Vagina (tissue), 2 donors: ENCODE data around the gene CACTIN. TPM values are rescaled to one million over a fixed set of nuclear protein-coding genes. Genes with fewer than 3 reads are reported as not detected.

ENCODE experiments used
- DNase-seq, 2 donors: peaks; one replicate each; pipeline ENCODE4 v3.0.0-alpha.2; 2017; ENCODE audit errors: extremely low spot score in 2 of 2
- H3K27ac ChIP-seq: fragments of 200-600 bp; sonication (generic); one replicate; pipeline ENCODE4 v1.5.1; 2019
- H3K27me3 ChIP-seq: fragments of 200-600 bp; sonication (generic); one replicate; pipeline ENCODE4 v1.5.1; 2019
- H3K36me3 ChIP-seq, 2 donors: fragments of 200-600 bp; sonication (generic); one replicate each; pipeline ENCODE4 v1.5.1; 2017 to 2019
- H3K4me1 ChIP-seq: fragments of 200-600 bp; sonication (generic); one replicate; pipeline ENCODE4 v1.5.1; 2019
- H3K4me3 ChIP-seq, 2 donors: fragments of 200-600 bp; sonication (generic); 1 replicate in 1 of 2; 2 replicates in 1 of 2; pipeline ENCODE4 v1.5.1; 2016 to 2019
- H3K9me3 ChIP-seq: fragments of 200-600 bp; sonication (generic); one replicate; pipeline ENCODE4 v1.5.1; 2019
- POLR2A ChIP-seq, 2 donors: fragments of 450-650 bp; IDR thresholded peaks; one replicate each; pipeline ENCODE4 v1.6.1; 2017; ENCODE audit warnings: antibody characterized with exemption in 2 of 2, mild to moderate bottlenecking in 2 of 2, moderate library complexity in 2 of 2
- POLR2AphosphoS5 ChIP-seq, 2 donors: sonication (generic); formaldehyde crosslinking; IDR thresholded peaks; one replicate each; pipeline ENCODE4 v1.9.0; 2017; ENCODE audit warnings: antibody characterized with exemption in 2 of 2, mild to moderate bottlenecking in 2 of 2, low read depth in 1 of 2; ENCODE audit not compliant: insufficient read depth in 1 of 2
- intact Hi-C: fragments of 100-400 bp; cut with DNase I; formaldehyde crosslinking; loops from one replicate; pipeline ENCODE4 v1.15.1; 2023
- total RNA-seq: library from RNA; depleted of rRNA; stranded (reverse); fragments of >200 nt; gene quantifications from one replicate; pipeline ENCODE4 v1.2.3, GENCODE V29; 2016
- TF ChIP-seq, protein P1 (sequence below), 3 experiments: fragments of 450-650 bp in 2 of 3; fragments of 200-600 bp in 1 of 3; sonication (generic) in 1 of 3; IDR thresholded peaks; one replicate each; pipeline ENCODE4 v1.5.1; 2017 to 2019; ENCODE audit warnings: antibody characterized with exemption in 3 of 3, mild to moderate bottlenecking in 2 of 3, moderate library complexity in 2 of 3

The CACTIN gene
- total RNA-seq, 1 donor from 2014 or later, result 36.3 TPM

DNA sequence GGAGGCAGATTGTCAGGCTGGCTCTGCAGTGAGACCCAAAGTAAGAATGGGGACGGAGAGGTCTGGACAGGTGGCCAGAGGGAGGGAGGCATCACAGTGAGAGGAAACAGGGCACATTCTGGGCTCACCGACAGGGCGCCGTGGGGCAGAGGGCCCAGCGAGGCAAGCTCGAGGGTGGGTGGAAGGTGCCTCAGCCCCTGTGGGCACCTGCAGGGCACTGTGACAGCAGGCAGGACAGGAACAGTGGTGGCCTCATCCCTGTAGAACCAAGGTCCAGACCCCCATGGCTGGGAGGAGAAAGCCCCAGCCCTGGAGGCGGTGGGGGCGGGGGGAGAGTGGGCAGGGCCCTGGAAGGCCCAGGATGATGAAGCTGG lies 46.0 kb upstream of the CACTIN start:
- no peak for DNase-seq
- Histone ChIP-seq H3K27ac (peak overlapping the region; percentile 99), H3K36me3 (no peaks in the 10 kb centered on the region), H3K4me1 (peaks cover 45% of the 10 kb centered on the region), H3K4me3 (no peak overlapping the region), H3K27me3 (no peaks in the 10 kb centered on the region), H3K9me3 (no peaks in the 10 kb centered on the region)
- intact Hi-C loops, result no loop called here
- TF ChIP-seq POLR2AphosphoS5 (IDR thresholded peaks at IDR 0.05; ENCODE audit: insufficient read depth in 1 of 2, low read depth in 1 of 2), result no peak
- no peak for TF ChIP-seq POLR2A (IDR thresholded peaks at IDR 0.05)

DNA sequence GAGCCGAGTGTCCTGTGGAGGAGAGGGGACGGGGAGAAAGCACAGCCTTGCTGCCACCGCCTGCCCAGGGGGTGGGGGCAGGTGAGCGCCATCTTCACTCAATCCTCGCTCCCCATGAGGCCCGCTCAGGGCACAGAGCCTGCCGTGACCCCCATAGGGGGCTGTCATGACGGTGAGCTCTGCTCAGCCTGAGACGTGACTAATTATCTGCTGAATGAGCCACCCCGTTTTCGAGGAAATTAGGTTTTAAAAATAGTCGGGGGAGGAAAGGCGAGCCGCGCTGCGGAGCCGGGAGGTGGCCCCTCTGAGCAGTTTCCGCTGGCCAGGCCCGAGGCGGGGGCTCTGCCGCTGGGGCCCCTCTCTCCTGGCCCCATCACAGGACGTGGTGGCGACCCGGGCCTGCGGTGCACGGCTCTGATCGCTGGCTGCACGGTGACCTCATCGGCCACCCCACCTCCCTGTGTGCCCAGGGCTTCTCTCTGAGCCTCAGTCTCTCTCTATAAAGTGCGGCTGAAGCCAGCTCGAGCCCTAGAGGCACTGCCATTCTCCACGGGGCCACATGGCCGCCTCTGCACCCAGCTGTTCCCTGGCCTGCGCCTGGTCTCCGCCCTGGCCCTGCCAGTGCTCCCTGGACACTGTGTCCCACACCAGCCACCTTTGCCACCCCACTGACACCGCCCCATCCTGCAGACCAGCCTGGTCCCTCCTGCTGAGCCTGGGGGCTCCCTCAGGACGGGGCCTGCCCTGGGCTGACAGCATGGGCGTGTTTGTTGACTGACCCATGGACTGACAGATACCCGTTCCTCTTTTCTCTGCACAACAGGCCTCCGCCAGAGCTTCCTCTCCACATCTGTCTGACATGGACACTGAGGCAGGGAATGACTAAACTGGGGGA lies 45.3 kb upstream of the CACTIN start:
- Histone ChIP-seq H3K4me3 (peak overlapping the region; percentile 38 to 47), H3K27me3 (no peaks in the 10 kb centered on the region), H3K27ac (peak overlapping the region; percentile 99), H3K4me1 (peaks cover 49% of the 10 kb centered on the region), H3K36me3 (no peaks in the 10 kb centered on the region), H3K9me3 (no peaks in the 10 kb centered on the region)
- intact Hi-C loops, result no loop called here
- peak in 1 of 2 donors; percentile 8 for TF ChIP-seq POLR2AphosphoS5 (IDR thresholded peaks at IDR 0.05; ENCODE audit: insufficient read depth in 1 of 2, low read depth in 1 of 2)
- TF ChIP-seq, protein P1, sequence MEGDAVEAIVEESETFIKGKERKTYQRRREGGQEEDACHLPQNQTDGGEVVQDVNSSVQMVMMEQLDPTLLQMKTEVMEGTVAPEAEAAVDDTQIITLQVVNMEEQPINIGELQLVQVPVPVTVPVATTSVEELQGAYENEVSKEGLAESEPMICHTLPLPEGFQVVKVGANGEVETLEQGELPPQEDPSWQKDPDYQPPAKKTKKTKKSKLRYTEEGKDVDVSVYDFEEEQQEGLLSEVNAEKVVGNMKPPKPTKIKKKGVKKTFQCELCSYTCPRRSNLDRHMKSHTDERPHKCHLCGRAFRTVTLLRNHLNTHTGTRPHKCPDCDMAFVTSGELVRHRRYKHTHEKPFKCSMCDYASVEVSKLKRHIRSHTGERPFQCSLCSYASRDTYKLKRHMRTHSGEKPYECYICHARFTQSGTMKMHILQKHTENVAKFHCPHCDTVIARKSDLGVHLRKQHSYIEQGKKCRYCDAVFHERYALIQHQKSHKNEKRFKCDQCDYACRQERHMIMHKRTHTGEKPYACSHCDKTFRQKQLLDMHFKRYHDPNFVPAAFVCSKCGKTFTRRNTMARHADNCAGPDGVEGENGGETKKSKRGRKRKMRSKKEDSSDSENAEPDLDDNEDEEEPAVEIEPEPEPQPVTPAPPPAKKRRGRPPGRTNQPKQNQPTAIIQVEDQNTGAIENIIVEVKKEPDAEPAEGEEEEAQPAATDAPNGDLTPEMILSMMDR (IDR thresholded peaks at IDR 0.05), result no peak
- DNase-seq, result no peak

DNA sequence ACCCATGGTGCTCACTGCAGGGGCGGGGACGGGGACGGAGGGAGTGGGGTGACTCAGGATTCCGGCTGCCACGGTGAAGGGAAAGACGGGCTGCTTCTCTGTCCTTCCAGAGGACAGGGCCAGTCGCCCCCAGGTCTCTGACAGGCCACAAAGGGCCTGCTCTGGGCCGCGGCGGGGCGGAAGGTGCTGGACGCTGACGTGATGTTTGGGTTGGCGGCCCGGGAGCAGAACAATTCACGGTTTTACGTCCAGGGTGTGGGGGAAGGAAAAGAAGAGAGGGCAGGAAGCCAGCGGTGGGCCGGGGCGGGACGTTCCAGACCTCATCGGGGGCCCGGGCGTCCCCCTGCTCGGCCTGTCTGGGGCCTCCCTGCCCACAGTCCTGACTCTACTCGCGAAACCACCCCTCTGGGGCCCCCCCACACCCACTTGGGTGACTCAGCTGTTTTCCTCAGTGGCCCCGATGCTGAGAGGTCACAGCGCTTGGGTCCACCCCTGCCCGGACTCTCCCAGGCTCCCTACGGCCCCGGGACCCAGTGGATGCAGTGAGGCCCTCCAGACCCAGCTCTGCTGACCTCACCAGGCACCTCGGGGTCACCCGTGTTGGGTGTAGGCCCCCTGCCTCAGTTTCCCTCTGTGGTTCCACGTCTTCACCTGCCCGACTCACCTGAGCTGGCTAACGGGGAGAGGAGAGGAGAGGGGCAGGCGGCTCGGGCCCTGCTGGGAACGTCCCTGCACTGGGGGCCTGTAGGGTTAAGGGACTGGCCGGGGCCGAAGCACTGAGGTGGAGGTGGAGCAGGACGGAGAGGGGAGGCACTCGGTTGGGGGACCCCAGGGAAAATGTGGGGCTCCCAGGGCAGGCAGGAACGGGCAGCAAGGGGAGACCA lies 44.4 kb upstream of the CACTIN start:
- H3K9me3 ChIP-seq, result no peaks in the 10 kb centered on the region
- intact Hi-C loops, result no loop called here
- H3K27me3 ChIP-seq, result no peaks in the 10 kb centered on the region
- peaks cover 54% of the 10 kb centered on the region for H3K4me1 ChIP-seq
- H3K36me3 ChIP-seq, result no peaks in the 10 kb centered on the region
- DNase-seq, result peak in 1 of 2 donors; percentile 92
- TF ChIP-seq, protein P1 (IDR thresholded peaks at IDR 0.05), result no peak
- TF ChIP-seq POLR2A (IDR thresholded peaks at IDR 0.05) (peak in 1 of 2 donors; percentile 26), POLR2AphosphoS5 (IDR thresholded peaks at IDR 0.05; ENCODE audit: insufficient read depth in 1 of 2, low read depth in 1 of 2) (peak in 1 of 2 donors; percentile 74)
- peak overlapping the region; percentile 99 for H3K27ac ChIP-seq
- H3K4me3 ChIP-seq, result peak overlapping the region; percentile 38 to 47

DNA sequence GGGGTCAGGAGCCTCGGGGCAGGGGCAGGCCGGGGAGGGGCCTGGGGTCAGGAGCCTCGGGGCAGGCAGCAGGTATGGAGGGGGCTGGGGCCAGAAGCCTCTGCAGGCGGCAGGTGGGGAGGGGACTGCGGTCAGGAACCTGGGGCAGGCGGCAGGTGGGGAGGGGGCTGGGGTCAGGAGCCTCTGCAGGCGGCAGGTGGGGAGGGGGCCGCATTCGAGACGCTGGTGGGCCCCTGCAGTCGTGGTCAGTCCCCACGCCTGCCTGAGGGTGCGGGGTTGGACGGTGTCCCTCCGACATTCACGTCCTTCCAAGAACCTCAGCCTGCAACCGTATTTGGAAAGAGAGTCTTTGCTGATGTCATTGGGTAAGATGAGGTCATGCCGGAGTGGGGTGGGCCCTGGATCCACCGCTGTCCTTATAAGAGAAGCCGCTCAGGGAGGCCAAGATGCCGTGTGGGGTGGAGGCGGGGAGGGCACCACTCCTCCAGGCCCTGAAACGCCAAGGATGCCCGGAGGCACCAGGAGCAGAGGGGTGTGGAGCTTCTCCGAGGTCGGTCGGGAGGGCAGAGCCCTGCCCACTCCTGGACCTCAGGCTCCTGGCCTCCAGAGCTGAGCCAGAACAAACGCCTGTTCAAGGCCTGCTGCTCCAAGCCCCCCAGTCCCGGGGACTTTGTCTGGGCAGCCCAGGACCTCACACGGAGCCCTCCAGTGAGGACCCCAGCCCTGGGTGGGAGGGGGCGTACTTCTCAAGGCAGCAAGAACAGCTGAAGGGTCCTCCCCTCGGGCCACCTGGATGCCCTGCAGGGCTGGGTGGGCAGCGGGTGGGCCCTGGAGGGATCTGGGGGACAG lies 43.6 kb upstream of the CACTIN start:
- Histone ChIP-seq H3K36me3 (no peaks in the 10 kb centered on the region), H3K4me1 (peaks cover 61% of the 10 kb centered on the region), H3K27me3 (no peaks in the 10 kb centered on the region), H3K9me3 (no peaks in the 10 kb centered on the region), H3K4me3 (peak overlapping the region; percentile 38 to 47), H3K27ac (peak overlapping the region; percentile 99)
- peak; percentile 81 to 94 for TF ChIP-seq POLR2AphosphoS5 (IDR thresholded peaks at IDR 0.05; ENCODE audit: insufficient read depth in 1 of 2, low read depth in 1 of 2)
- peak; percentile 38 to 79 for TF ChIP-seq POLR2A (IDR thresholded peaks at IDR 0.05)
- TF ChIP-seq, protein P1 (IDR thresholded peaks at IDR 0.05), result no peak
- peak in 1 of 2 donors; percentile 96 for DNase-seq
- intact Hi-C loops, result no loop called here
